ENCODE measurements around the gene DYNLRB1.

Gene DYNLRB1

DNA sequence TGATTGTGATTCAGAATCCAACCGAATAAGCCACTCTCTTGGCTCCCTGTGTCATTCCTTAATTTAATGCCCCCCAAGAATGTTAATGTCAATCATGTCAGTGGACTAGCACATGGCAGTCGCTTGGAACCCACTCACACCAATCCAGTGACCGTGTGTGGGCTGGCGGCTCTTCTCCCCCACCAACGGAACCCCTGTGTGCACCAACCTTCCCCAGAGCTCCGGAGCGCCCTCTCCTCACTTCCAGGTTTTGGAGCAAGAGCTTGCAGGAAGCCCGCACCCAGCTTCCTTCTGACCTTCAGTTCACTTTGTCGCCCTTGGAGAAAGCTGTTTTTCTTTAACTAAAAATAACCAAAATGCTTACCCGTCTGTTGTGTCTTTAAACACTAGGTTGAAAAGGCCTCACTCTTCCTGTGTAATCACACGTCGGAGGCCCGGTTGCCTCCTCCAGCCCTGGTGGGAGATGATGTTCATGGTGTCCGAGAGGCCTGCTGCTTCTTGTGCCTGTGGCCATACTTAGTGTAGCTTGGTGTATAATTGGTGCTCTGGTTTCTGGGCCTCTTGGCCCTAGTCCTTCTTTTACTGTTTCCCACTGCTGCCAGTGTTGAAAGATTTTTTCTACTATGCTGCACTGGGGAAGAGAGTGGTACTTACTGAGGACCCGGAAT is 24.5 kb downstream of the DYNLRB1 start:
- H3K36me3 ChIP-seq (ENCODE audit: control insufficient read depth, low read length), result peaks cover 19% of the 10 kb centered on the region
- H4K20me1 ChIP-seq (ENCODE audit: control insufficient read depth, insufficient read depth, low read depth, low read length), result no peaks in the 10 kb centered on the region
- no peaks in the 10 kb centered on the region for H3F3A ChIP-seq (ENCODE audit: control insufficient read depth, insufficient read depth)
- H3K4me2 ChIP-seq (ENCODE audit: low read length), result no peak overlapping the region
- no peaks in the 10 kb centered on the region for H3K9me3 ChIP-seq (ENCODE audit: control insufficient read depth, insufficient read depth, low read length)
- no peak overlapping the region for H3K27ac ChIP-seq (ENCODE audit: low read depth, low read length)
- H3K4me3 ChIP-seq (ENCODE audit: low read length), result no peak overlapping the region
- H3K4me1 ChIP-seq (ENCODE audit: control insufficient read depth, low read length), result 0 out of 2 replicates have a peak, but pooled peaks cover 3% of the 10 kb centered on the region
- no peaks in the 10 kb centered on the region for H3K9me2 ChIP-seq (replicated peaks; ENCODE audit: control insufficient read depth, low read length)
- H3K79me2 ChIP-seq (ENCODE audit: control insufficient read depth, low read length), result no peaks in the 10 kb centered on the region
- H3K27me3 ChIP-seq (ENCODE audit: control insufficient read depth, low read length), result no peaks in the 10 kb centered on the region
- TF ChIP-seq EZH2phosphoT487 (IDR thresholded peaks at IDR 0.05; ENCODE audit: borderline replicate concordance, low read length) (no peak), CTCF (IDR thresholded peaks at IDR 0.05; ENCODE audit: low read depth, low read length, poor library complexity, severe bottlenecking) (no peak)

DNA sequence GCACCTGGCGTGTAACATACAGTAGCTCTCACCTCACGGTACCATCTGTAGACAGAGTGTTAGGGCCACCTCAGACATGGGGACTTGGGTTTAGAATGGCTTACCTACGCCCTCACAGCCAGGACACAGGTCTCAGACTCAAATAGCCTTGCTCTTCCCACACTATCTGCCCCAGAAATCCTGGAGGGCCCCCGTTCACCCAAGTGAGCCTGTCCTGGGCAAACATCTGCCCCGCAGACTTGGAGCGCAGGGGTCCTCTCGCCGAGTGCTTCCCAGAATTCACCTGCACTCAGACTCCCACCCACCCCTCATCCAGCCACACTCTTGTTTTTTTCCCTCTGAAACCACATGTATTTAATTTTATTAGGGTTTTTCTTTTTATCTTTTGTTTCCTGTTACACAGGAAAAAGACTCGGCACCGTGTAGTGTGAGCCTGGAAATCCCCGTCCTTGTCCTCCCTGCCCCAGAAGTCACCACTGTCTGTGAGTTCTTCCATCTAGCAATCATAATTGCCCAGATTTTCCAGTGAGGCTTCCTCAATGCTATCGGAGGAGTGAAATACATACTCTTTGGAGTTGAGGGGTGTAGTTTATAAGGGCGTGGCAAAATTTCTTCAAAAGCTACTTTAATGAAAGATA is 25.2 kb downstream of the DYNLRB1 start:
- H3K27me3 ChIP-seq (ENCODE audit: control insufficient read depth, low read length), result no peaks in the 10 kb centered on the region
- no peak overlapping the region for H3K27ac ChIP-seq (ENCODE audit: low read depth, low read length)
- H3K79me2 ChIP-seq (ENCODE audit: control insufficient read depth, low read length), result no peaks in the 10 kb centered on the region
- no peaks in the 10 kb centered on the region for H3K9me3 ChIP-seq (ENCODE audit: control insufficient read depth, insufficient read depth, low read length)
- TF ChIP-seq EZH2phosphoT487 (IDR thresholded peaks at IDR 0.05; ENCODE audit: borderline replicate concordance, low read length) (no peak), CTCF (IDR thresholded peaks at IDR 0.05; ENCODE audit: low read depth, low read length, poor library complexity, severe bottlenecking) (no peak)
- no peaks in the 10 kb centered on the region for H3K9me2 ChIP-seq (replicated peaks; ENCODE audit: control insufficient read depth, low read length)
- H3K4me2 ChIP-seq (ENCODE audit: low read length), result no peak overlapping the region
- 0 out of 2 replicates have a peak, but pooled peaks cover 3% of the 10 kb centered on the region for H3K4me1 ChIP-seq (ENCODE audit: control insufficient read depth, low read length)
- no peak overlapping the region for H3K4me3 ChIP-seq (ENCODE audit: low read length)
- H4K20me1 ChIP-seq (ENCODE audit: control insufficient read depth, insufficient read depth, low read depth, low read length), result no peaks in the 10 kb centered on the region
- H3F3A ChIP-seq (ENCODE audit: control insufficient read depth, insufficient read depth), result no peaks in the 10 kb centered on the region
- H3K36me3 ChIP-seq (ENCODE audit: control insufficient read depth, low read length), result peaks cover 16% of the 10 kb centered on the region

DNA sequence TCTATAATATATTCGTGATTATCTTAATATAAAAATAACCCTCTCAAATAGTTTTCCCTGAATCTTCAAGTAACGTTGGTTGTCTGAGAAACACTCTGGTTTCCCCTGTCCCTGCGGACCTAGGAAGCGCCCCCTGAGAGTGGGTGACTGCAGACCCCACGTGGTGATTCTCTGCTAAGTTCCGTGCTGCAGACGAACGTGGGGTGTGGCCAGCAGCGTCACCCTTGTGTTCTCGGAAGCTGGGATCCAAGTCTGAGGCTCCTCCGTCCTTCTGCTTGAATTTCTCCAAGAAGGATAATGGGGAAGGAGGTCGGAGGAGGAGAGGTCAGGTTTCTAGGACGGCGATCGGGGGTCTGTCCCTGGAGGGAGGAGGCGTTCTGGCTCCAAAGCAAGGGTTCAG is 25.7 kb downstream of the DYNLRB1 start:
- TF ChIP-seq CTCF (IDR thresholded peaks at IDR 0.05; ENCODE audit: low read depth, low read length, poor library complexity, severe bottlenecking), result no peak

More for the DNA sequence above, 25.7 kb downstream of the DYNLRB1 start:
- no peak overlapping the region for H3K4me3 ChIP-seq (ENCODE audit: low read length)
- H3K4me2 ChIP-seq (ENCODE audit: low read length), result no peak overlapping the region
- no peaks in the 10 kb centered on the region for H3K9me3 ChIP-seq (ENCODE audit: control insufficient read depth, insufficient read depth, low read length)
- 0 out of 2 replicates have a peak, but pooled peaks cover 3% of the 10 kb centered on the region for H3K4me1 ChIP-seq (ENCODE audit: control insufficient read depth, low read length)
- H3F3A ChIP-seq (ENCODE audit: control insufficient read depth, insufficient read depth), result no peaks in the 10 kb centered on the region
- H3K79me2 ChIP-seq (ENCODE audit: control insufficient read depth, low read length), result no peaks in the 10 kb centered on the region
- H3K9me2 ChIP-seq (replicated peaks; ENCODE audit: control insufficient read depth, low read length), result no peaks in the 10 kb centered on the region
- H4K20me1 ChIP-seq (ENCODE audit: control insufficient read depth, insufficient read depth, low read depth, low read length), result no peaks in the 10 kb centered on the region
- H3K36me3 ChIP-seq (ENCODE audit: control insufficient read depth, low read length), result peaks cover 13% of the 10 kb centered on the region
- no peak overlapping the region for H3K27ac ChIP-seq (ENCODE audit: low read depth, low read length)
- H3K27me3 ChIP-seq (ENCODE audit: control insufficient read depth, low read length), result no peaks in the 10 kb centered on the region
